ENCODE results near the gene TNFRSF11A.
A peak's percentile ranks its signal among the peaks of the same experiment; 100 is the strongest.

The TNFRSF11A gene

DNA sequence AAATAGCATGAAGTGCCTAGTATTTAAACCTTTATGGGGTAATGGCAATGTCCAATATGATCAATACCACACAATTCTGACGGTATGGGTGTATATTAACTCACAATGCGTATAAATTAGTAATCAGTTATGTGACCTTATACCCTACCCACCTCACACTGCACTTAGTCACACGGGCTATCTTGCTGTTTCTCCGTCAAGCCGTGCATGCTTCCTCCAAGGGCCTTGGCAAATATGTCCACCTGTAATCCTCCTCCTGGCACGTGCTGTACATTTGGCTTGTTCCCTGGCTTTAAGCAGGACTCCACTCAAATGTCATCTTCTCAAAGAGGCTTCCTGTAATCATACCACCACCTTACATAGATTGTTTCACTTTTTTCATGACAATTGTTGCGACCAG is 12.2 kb downstream of the TNFRSF11A start:
- no peak overlapping the region for H3K14ac ChIP-seq (ENCODE audit: low read length)
- H3K79me2 ChIP-seq (ENCODE audit: control insufficient read depth, insufficient read depth, low read length, poor library complexity), result no peaks in the 10 kb centered on the region
- H3K4me3 ChIP-seq (ENCODE audit: low read depth, low read length), result no peak overlapping the region
- peaks cover 6% of the 10 kb centered on the region for H3K9me3 ChIP-seq (ENCODE audit: insufficient read depth, low read depth, low read length)
- no peak overlapping the region for H3K4ac ChIP-seq (ENCODE audit: low read depth, low read length)
- WGBS (ENCODE audit: extremely low coverage, insufficient coverage, insufficient read length), result no CpG with 5 or more reads among the region's 7 CpGs
- no peak overlapping the region for H3K27ac ChIP-seq (ENCODE audit: low read depth, low read length)
- no peak for DNase-seq
- H2BK5ac ChIP-seq (ENCODE audit: low read depth, low read length, poor library complexity), result no peak overlapping the region
- no peak overlapping the region for H2AFZ ChIP-seq (ENCODE audit: insufficient read depth, low read length, poor library complexity)
- H4K8ac ChIP-seq (ENCODE audit: low read depth, low read length), result no peak overlapping the region
- no peak overlapping the region for H2BK120ac ChIP-seq (ENCODE audit: insufficient read depth, low read length, poor library complexity)
- no peak overlapping the region for H2BK12ac ChIP-seq (ENCODE audit: low read length)
- H3K4me1 ChIP-seq (ENCODE audit: control insufficient read depth in 1 of 2, insufficient read depth in 2 of 2, low read length in 2 of 2), result peaks cover 0 to 3% of the 10 kb centered on the region in 2 experiments
- no peaks in the 10 kb centered on the region for H3K79me1 ChIP-seq (ENCODE audit: low read length)
- no peak overlapping the region for H3K18ac ChIP-seq (ENCODE audit: low read length)
- no peak overlapping the region for H3K9ac ChIP-seq (ENCODE audit: low read length)
- no peaks in the 10 kb centered on the region for H3K27me3 ChIP-seq (ENCODE audit: insufficient read depth, low read length)
- no peak overlapping the region for H3K23ac ChIP-seq (ENCODE audit: low read length)
- no peaks in the 10 kb centered on the region for H3K36me3 ChIP-seq (ENCODE audit: control insufficient read depth in 1 of 2, insufficient read depth in 2 of 2, low read length in 2 of 2)
- no peak overlapping the region for H3K4me2 ChIP-seq (ENCODE audit: low read length)
- H4K91ac ChIP-seq (ENCODE audit: low read depth, low read length), result no peak overlapping the region
- no peak overlapping the region for H2AK5ac ChIP-seq (ENCODE audit: low read length)
- no peak overlapping the region for H4K12ac ChIP-seq (ENCODE audit: low read depth, low read length)

- Histone ChIP-seq H3K79me2 (ENCODE audit: control insufficient read depth, insufficient read depth, low read length, poor library complexity) (no peaks in the 10 kb centered on the region), H2BK5ac (ENCODE audit: low read depth, low read length, poor library complexity) (no peak overlapping the region), H3K9me3 (ENCODE audit: insufficient read depth, low read depth, low read length) (peaks cover 6% of the 10 kb centered on the region), H2BK120ac (ENCODE audit: insufficient read depth, low read length, poor library complexity) (no peak overlapping the region), H3K14ac (ENCODE audit: low read length) (no peak overlapping the region), H4K8ac (ENCODE audit: low read depth, low read length) (no peak overlapping the region), H3K9ac (ENCODE audit: low read length) (no peak overlapping the region), H3K23ac (ENCODE audit: low read length) (no peak overlapping the region), H3K79me1 (ENCODE audit: low read length) (no peaks in the 10 kb centered on the region), H2BK12ac (ENCODE audit: low read length) (no peak overlapping the region), H3K4me2 (ENCODE audit: low read length) (no peak overlapping the region), H2AFZ (ENCODE audit: insufficient read depth, low read length, poor library complexity) (no peak overlapping the region), H3K27ac (ENCODE audit: low read depth, low read length) (no peak overlapping the region), H3K18ac (ENCODE audit: low read length) (no peak overlapping the region), H4K12ac (ENCODE audit: low read depth, low read length) (no peak overlapping the region), H3K4me3 (ENCODE audit: low read depth, low read length) (no peak overlapping the region), H2AK5ac (ENCODE audit: low read length) (no peak overlapping the region), H3K4me1 (ENCODE audit: control insufficient read depth in 1 of 2, insufficient read depth in 2 of 2, low read length in 2 of 2) (peaks cover 0 to 3% of the 10 kb centered on the region in 2 experiments), H3K36me3 (ENCODE audit: control insufficient read depth in 1 of 2, insufficient read depth in 2 of 2, low read length in 2 of 2) (no peaks in the 10 kb centered on the region), H3K27me3 (ENCODE audit: insufficient read depth, low read length) (no peaks in the 10 kb centered on the region), H4K91ac (ENCODE audit: low read depth, low read length) (no peak overlapping the region), H3K4ac (ENCODE audit: low read depth, low read length) (no peak overlapping the region)
- no CpG with 5 or more reads among the region's 10 CpGs for WGBS (ENCODE audit: extremely low coverage, insufficient coverage, insufficient read length)
- DNase-seq, result no peak
Measured at GRCh38 chr18:62338446-62339105, 13.5 kb downstream of the TNFRSF11A start.

GRCh38 chr18:62339106-62339988 is 14.2 kb downstream of the TNFRSF11A start:
- H3K4me2 ChIP-seq (ENCODE audit: low read length), result no peak overlapping the region
- no CpG with 5 or more reads among the region's 15 CpGs for WGBS (ENCODE audit: extremely low coverage, insufficient coverage, insufficient read length)
- peak in 1 of 2 donors; percentile 56 for DNase-seq
- H2AFZ ChIP-seq (ENCODE audit: insufficient read depth, low read length, poor library complexity), result no peak overlapping the region
- no peak overlapping the region for H4K8ac ChIP-seq (ENCODE audit: low read depth, low read length)
- no peak overlapping the region for H2BK12ac ChIP-seq (ENCODE audit: low read length)
- no peaks in the 10 kb centered on the region for H3K79me1 ChIP-seq (ENCODE audit: low read length)
- H3K36me3 ChIP-seq (ENCODE audit: control insufficient read depth in 1 of 2, insufficient read depth in 2 of 2, low read length in 2 of 2), result no peaks in the 10 kb centered on the region
- H2BK120ac ChIP-seq (ENCODE audit: insufficient read depth, low read length, poor library complexity), result no peak overlapping the region
- no peak overlapping the region for H3K4me3 ChIP-seq (ENCODE audit: low read depth, low read length)
- H3K4me1 ChIP-seq (ENCODE audit: control insufficient read depth in 1 of 2, insufficient read depth in 2 of 2, low read length in 2 of 2), result peaks cover 0 to 3% of the 10 kb centered on the region in 2 experiments
- H3K27me3 ChIP-seq (ENCODE audit: insufficient read depth, low read length), result no peaks in the 10 kb centered on the region
- H3K9ac ChIP-seq (ENCODE audit: low read length), result no peak overlapping the region
- H4K12ac ChIP-seq (ENCODE audit: low read depth, low read length), result no peak overlapping the region
- no peak overlapping the region for H3K14ac ChIP-seq (ENCODE audit: low read length)
- no peaks in the 10 kb centered on the region for H3K79me2 ChIP-seq (ENCODE audit: control insufficient read depth, insufficient read depth, low read length, poor library complexity)
- no peak overlapping the region for H3K23ac ChIP-seq (ENCODE audit: low read length)
- no peak overlapping the region for H3K27ac ChIP-seq (ENCODE audit: low read depth, low read length)
- no peak overlapping the region for H3K4ac ChIP-seq (ENCODE audit: low read depth, low read length)
- H2AK5ac ChIP-seq (ENCODE audit: low read length), result no peak overlapping the region
- no peak overlapping the region for H2BK5ac ChIP-seq (ENCODE audit: low read depth, low read length, poor library complexity)
- peaks cover 2% of the 10 kb centered on the region for H3K9me3 ChIP-seq (ENCODE audit: insufficient read depth, low read depth, low read length)
- no peak overlapping the region for H4K91ac ChIP-seq (ENCODE audit: low read depth, low read length)
- H3K18ac ChIP-seq (ENCODE audit: low read length), result no peak overlapping the region

DNA sequence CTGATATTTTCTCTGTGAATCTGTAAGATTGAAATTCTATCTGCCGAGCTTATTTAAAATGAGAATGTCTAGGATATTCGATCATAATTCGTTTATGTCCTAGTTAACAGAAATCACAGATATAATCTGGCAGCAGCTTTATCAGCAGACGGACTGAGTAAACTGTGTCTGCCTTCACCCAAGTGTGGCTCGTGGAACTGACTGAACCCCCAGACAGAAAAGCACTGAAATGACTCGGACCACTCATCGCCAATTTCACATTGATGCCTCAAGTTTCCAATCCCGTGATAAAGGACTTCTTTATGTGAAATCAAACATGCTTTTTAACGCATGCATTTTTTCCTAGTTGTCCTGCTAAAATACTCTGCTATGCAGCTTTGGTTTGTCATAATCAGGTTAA is 15.9 kb downstream of the TNFRSF11A start:
- H3K79me2 ChIP-seq (ENCODE audit: control insufficient read depth, insufficient read depth, low read length, poor library complexity), result no peaks in the 10 kb centered on the region
- no peak overlapping the region for H3K9ac ChIP-seq (ENCODE audit: low read length)
- no peak overlapping the region for H4K91ac ChIP-seq (ENCODE audit: low read depth, low read length)
- no peak overlapping the region for H3K4me2 ChIP-seq (ENCODE audit: low read length)
- H4K12ac ChIP-seq (ENCODE audit: low read depth, low read length), result no peak overlapping the region
- H3K23ac ChIP-seq (ENCODE audit: low read length), result no peak overlapping the region
- H3K4me1 ChIP-seq (ENCODE audit: control insufficient read depth in 1 of 2, insufficient read depth in 2 of 2, low read length in 2 of 2), result no peaks in the 10 kb centered on the region
- H4K8ac ChIP-seq (ENCODE audit: low read depth, low read length), result no peak overlapping the region
- H3K4me3 ChIP-seq (ENCODE audit: low read depth, low read length), result no peak overlapping the region
- H2BK120ac ChIP-seq (ENCODE audit: insufficient read depth, low read length, poor library complexity), result no peak overlapping the region
- no peak overlapping the region for H2BK12ac ChIP-seq (ENCODE audit: low read length)
- no peaks in the 10 kb centered on the region for H3K36me3 ChIP-seq (ENCODE audit: control insufficient read depth in 1 of 2, insufficient read depth in 2 of 2, low read length in 2 of 2)
- WGBS (ENCODE audit: extremely low coverage, insufficient coverage, insufficient read length), result no CpG with 5 or more reads among the region's 9 CpGs
- no peak overlapping the region for H2AK5ac ChIP-seq (ENCODE audit: low read length)
- peaks cover 2% of the 10 kb centered on the region for H3K9me3 ChIP-seq (ENCODE audit: insufficient read depth, low read depth, low read length)
- no peak overlapping the region for H3K14ac ChIP-seq (ENCODE audit: low read length)
- H2BK5ac ChIP-seq (ENCODE audit: low read depth, low read length, poor library complexity), result no peak overlapping the region
- no peak overlapping the region for H3K4ac ChIP-seq (ENCODE audit: low read depth, low read length)
- no peak overlapping the region for H3K27ac ChIP-seq (ENCODE audit: low read depth, low read length)
- no peaks in the 10 kb centered on the region for H3K79me1 ChIP-seq (ENCODE audit: low read length)
- H3K27me3 ChIP-seq (ENCODE audit: insufficient read depth, low read length), result no peaks in the 10 kb centered on the region
- no peak for DNase-seq
- no peak overlapping the region for H3K18ac ChIP-seq (ENCODE audit: low read length)
- no peak overlapping the region for H2AFZ ChIP-seq (ENCODE audit: insufficient read depth, low read length, poor library complexity)

All from trophoblast cell (in vitro differentiated cells and primary cell).